Measurements from ENCODE around the gene ZNF334.

ZNF334 gene

GRCh38 chr20:46512943-46513844, at the start of gene ZNF334:
TSS of gene ZNF334 (minus strand) at chr20:46513559. CDS start at chr20:46512102, 1,457 bp downstream.
- no peak for DNase-seq

DNA sequence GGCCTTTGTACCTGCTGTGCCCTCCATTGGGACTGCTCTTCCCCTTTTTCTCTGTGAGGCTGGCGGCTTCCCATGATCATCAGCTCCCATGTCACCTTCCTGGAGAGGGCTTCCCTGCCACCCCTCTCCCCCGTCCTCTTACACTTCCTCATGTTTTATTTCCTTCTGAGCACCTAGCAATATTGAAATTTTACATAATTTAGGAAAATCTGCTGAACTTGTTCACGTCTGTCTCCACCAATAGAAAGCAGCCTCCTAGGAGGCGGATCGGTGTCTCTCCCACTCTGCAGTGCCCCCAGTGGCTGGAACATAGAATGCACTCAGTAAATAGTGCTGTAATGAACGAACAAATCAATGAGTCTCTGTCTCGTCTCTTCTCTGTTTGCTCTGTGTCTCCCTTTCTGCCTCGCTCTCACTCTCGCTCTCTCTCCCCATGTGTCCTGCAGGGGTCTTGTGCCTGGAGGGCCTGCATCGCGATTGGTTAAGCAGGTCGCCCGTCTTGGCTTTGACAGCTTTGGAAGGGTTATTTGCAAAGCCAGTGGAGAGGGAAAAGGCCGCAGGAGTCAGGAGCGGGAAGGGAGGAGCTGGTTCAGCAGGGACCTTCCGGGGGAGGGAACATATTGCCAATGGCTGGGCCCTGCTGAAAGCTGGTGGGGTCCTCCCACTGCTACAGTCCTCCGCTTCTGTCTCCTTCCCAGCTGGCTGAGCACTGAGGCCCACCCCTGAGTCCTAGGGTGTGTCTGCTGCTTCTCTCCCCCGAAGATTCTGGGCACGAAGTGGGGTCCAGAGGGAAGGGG, 49.2 kb upstream of the ZNF334 start:
- DNase-seq = peak; percentile 16

GRCh38 chr20:46562009-46562372, 48.6 kb upstream of the ZNF334 start:
- no peak for DNase-seq

- no peak for DNase-seq
Observed at GRCh38 chr20:46559685-46560440, 46.5 kb upstream of the ZNF334 start.

GRCh38 chr20:46559001-46559400, 45.6 kb upstream of the ZNF334 start:
- no peak for DNase-seq

DNA sequence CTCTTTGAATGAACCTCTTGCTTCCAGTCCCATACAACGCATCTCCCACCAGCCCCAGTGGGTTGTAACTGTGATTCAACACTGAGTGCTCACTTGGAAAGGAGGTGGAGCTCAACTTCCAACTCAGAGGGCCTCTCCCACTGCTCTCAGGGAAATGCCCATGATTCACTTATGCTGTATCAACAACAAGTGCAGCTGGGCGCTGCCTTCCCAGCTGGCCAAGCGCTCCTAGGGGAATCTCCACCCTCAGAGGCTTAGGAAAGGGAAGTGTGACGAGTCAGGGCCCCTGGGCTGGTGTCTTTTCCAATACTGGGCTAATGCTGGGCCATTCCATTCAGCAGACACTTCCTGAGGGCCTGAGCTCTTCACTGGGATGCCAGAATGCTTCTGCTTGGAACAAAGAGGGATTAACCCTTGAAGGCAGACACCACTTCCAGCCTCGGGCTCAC, 45.2 kb upstream of the ZNF334 start:
- DNase-seq = no peak

DNA sequence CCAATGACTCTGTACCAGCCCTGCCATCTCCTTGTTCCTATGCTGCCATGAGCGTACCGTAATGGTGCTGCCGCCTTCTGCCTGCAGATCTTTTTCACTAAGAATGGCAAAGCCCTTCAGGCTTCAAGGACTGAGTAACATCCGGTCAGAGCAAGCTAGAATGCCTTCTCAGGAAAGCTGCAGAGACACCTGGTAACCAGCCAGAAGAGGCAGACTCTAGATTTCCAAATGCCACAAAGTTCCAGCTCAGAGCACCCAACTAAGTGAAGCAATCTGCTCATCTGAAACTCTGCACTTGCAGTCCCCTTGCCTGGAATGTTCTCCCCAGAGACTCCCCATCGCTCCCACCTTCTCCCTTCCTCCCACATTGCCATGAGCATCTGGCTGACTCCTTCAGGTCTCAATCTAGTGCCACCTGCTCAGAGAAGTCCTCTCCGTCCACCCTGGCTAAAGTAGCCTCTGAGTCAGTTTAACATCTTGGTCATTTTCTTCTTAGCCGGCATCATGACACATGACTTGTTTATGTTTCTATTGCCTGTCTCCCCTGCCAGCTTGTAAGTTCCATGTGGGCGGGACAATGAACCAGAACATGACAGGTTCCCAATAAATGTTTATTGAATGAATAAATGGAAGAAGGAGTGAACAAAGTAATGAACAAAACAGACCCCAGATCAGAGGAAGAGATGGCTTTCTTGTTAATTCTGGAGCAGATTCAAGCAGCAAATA, 44.0 kb upstream of the ZNF334 start:
- no peak for DNase-seq

- no peak for DNase-seq
Observed at GRCh38 chr20:46555370-46555956, 42.1 kb upstream of the ZNF334 start.

DNA sequence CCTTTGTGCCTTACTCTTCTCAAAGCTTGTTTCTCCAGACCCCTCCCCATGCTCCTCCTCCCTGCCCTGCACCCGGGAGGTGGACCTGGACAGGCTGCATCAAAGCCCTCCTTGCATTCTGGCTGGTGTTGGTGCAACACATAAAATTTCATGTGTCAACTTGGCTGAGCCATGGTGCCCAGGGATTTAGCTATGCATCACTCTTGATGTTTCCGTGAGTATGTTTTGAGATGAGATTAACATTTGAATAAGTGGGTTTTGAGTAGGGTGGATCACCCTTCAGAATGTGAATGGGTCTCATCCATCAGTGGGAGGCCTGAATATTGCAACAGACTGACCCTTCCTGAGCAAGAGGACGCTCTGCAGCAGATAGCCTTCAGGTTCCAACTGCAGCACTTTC, 41.5 kb upstream of the ZNF334 start:
- no peak for DNase-seq

DNA sequence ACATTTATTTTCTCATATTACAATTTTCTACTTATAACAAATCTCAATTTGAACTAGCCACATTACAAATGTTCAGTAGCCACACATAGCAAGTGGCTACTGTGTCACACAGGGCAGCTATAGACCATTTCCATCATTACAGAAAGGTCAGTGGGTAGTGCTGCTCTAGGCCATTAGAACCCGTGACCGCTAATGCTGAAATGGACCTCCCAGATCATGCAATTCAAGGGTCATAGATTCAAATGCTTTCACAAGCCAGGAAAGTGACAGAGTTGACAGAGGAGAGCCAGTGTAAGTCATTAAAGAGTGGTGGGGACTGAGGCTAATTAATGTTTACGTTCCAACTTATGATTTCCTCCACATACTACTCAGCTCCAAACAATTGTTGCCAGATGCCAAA, 40.6 kb upstream of the ZNF334 start:
- no peak for DNase-seq

- DNase-seq = no peak
Observed at GRCh38 chr20:46552460-46553420, 39.4 kb upstream of the ZNF334 start.

DNA sequence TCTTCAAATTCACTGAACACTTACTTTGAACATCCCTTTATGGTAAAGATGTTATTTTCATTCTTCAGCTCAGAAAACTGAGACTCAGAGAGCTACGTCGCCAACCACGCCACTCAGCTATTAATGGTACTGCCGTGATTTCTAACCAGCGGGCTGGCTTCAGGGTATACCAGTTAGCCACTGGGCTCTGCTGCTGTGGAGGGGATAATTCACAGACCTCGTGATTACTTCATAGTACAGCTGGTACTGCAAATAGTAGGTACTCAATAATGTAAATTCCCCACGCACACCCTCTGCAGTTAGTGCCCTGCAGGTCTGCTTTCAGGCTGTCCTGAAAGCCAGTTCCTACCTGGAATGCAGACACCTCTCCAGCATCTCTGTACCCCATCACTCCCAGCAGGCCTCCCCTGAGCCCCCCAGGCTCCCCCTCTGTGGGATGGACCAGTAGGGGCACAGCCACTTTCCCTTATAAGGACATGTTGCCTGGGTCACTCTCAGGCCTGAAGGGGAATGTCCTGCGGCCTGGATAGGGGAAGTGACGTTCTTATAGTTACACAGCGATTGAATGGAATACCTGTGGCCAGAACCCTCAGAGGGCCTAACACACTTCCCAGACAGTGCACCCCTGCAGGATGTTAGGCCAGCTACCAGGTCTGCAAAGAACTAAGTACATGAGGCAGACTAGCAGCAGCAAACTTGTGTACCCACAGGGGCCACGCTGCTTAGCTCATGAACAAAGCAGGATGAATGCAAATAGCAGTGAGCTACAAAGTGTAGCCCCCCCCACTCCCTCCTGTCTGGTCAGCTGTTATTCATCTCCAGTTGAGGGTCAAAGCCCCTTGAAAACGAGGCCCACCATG, 38.4 kb upstream of the ZNF334 start:
- no peak for DNase-seq

GRCh38 chr20:46550461-46550860, 37.1 kb upstream of the ZNF334 start, which contains the start of gene OCSTAMP:
TSS of gene OCSTAMP (minus strand) at chr20:46550654. CDS start at chr20:46550560, 94 bp downstream.
- DNase-seq = no peak

DNA sequence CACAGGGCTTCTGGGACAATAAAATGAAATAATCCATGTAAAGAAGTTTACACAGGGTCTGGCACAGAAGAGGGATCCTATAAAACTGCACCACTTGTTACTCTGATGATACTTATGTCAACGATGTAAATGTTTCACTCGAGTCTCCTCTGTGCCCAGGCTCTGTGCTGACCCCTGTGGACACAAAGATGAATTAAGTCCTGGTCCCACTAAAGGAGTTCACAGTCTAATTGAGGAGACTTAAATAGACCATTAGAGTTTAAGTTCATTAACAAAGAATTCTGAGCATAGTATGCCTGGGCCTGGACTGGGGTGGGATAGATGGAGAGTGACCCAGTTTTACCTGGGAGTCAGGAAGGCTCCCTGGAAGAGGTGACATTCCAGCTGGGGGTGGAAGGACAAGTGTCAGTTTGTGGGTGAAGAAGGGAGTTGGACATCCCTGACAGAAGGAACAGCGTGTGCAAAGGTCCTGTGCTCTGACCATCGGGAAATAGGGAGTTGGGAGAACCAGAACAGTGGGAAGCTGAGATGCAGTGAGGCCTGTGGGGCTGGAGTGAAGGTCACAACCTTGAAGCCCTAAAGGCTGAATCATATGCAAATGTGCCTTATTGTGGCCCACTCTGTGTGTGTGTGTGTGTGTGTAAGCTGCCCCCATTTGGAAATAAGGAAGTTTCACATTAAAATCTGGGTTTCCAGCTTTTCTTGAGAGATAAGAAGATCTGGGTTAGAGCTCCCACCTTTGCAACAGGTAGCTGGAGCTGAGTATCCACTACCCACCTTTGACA, 36.0 kb upstream of the ZNF334 start:
- DNase-seq = no peak

DNA sequence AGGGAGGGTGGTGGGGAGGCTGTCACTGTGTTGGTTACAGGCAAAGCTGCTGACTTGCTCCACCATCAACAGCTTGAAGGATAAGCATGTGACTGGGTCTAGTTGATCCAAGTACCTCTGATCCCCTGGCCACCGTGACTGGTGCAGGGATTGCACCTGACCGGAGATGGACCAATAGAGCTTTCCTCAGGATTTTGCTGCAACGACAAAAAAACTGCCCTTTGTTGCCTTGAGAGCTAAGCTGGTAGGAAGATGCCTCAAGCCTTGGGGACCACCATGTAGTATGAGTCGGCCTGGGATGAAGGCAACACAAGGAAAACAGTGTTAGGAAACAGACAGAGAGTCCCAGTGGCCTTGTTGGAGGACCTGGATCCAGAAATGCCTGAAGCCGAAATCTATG, 35.3 kb upstream of the ZNF334 start:
- DNase-seq = no peak

- DNase-seq = no peak
Observed at GRCh38 chr20:46547995-46548394, 34.6 kb upstream of the ZNF334 start.

DNA sequence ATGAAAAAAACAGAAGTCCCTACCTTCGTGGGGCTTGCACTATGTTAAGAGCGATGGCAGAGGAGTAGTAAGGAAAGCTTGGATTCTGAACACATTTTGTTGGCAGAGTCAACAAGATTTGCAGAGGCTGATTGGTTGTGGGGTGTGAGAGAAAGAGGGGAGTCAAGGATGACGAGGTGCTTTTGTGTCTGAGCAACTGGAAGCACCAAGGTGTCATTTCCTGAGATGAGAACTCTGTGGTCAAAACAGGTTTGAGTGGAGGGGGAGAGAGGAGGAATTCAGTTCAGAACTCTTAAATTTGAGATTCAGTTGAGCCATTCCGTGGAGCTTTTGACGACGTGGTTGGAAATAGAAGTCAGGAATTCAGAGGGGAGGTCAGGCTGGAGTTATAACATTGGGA, 33.6 kb upstream of the ZNF334 start:
- DNase-seq = no peak

- no peak for DNase-seq
Observed at GRCh38 chr20:46546298-46546697, 32.9 kb upstream of the ZNF334 start.

GRCh38 chr20:46545827-46546138, 32.4 kb upstream of the ZNF334 start:
- no peak for DNase-seq
